SK-MEL-5 (cell line): Measurements from ENCODE around the gene IL1RAPL1. TPM values are rescaled to one million over a fixed set of nuclear protein-coding genes. Genes with fewer than 3 reads are reported as not detected.

ENCODE experiments used
- DNase-seq: peaks from one replicate; pipeline ENCODE4 v3.0.0-alpha.2; 2016; ENCODE audit warnings: low read depth, low spot score
- in situ Hi-C: cut with HindIII; loops from 2 replicates; pipeline ENCODE4 v1.10.0; 2016; ENCODE audit warnings: low sequenced_read_pairs, high pct_unique_total_duplicates, low pct_unique_long_range_greater_than_20kb
- total RNA-seq: library from RNA; depleted of rRNA; stranded (reverse); fragments of >200 nt; shearing (Covaris generic); gene quantifications from 2 replicates; pipeline ENCODE4 v1.2.3, GENCODE V29; 2014

The IL1RAPL1 gene
- total RNA-seq, 1 experiment from 2014 or later = 0.32 TPM

- in situ Hi-C loops = no loop called here
- no peak for DNase-seq
Measured at GRCh38 chrX:29553542-29553941, 966.3 kb downstream of the IL1RAPL1 start.

- in situ Hi-C loops = no loop called here
Measured at GRCh38 chrX:29555465-29556091, 968.3 kb downstream of the IL1RAPL1 start.

DNA sequence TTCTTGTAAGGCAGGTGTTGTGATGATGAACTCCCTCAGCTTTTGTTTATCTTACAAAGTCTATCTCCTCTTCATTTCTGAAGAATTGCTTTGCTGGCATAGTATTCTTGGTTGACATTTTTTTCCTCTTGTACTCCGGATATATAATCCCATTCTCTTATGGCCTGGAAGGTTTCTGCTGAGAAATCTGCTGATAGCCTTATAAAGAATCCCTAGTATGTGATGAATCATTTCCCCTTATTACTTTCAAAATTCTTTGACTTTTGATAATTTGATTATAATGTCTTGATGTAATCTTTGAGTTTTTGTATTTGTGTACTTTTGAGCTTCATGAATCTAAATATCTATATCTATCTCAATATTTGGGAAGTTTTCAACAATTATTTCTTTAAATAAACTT is 972.8 kb downstream of the IL1RAPL1 start:
- in situ Hi-C loops = no loop called here

More at GRCh38 chrX:29555465-29556091, 968.3 kb downstream of the IL1RAPL1 start:
- no peak for DNase-seq

DNA sequence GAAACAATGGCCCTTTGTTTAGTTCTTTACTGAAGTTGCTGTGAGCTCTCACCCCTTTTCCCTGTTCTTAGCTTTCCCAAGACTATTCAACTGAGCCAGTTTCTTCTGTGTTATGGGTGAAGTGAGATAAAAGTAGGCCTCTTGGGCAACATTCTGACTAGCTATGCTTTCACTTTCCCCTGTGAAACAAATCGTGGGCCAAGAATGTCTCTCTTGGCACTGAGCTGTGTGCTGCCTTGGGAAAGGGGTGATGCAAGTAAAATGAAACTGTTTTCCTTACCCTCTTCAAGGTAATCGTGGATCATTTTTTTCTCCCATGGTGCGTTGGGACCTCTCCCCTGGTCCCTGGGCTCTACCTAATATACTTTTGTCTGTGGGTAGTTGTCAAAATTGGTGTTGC is 974.2 kb downstream of the IL1RAPL1 start:
- DNase-seq = no peak
- in situ Hi-C loops = no loop called here

More for the DNA sequence above, 972.8 kb downstream of the IL1RAPL1 start:
- no peak for DNase-seq

- DNase-seq = no peak
- in situ Hi-C loops = no loop called here
Measured at GRCh38 chrX:29580560-29580959, 993.3 kb downstream of the IL1RAPL1 start.

DNA sequence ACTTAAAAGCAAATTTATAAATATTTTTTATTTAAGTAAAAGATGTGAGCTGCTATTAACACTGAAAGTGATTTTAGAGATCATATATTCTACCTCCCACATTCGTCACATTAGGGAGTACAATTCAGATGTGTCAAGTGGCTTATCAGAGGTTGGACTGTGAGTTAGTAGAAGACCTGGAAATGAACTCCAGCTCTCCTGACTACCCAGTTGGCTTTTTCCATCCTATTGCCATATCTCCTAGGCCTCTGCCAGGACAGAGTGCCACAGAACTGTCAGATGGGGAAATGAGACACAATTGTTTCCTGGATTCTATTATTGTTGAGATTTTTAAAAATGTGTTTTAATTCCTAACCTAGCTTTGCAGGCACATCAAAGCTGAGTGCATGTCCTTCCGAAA is 994.0 kb downstream of the IL1RAPL1 start:
- in situ Hi-C loops = no loop called here
- no peak for DNase-seq

GRCh38 chrX:29587107-29587506 is 999.9 kb downstream of the IL1RAPL1 start:
- in situ Hi-C loops = no loop called here
- DNase-seq = no peak

DNA sequence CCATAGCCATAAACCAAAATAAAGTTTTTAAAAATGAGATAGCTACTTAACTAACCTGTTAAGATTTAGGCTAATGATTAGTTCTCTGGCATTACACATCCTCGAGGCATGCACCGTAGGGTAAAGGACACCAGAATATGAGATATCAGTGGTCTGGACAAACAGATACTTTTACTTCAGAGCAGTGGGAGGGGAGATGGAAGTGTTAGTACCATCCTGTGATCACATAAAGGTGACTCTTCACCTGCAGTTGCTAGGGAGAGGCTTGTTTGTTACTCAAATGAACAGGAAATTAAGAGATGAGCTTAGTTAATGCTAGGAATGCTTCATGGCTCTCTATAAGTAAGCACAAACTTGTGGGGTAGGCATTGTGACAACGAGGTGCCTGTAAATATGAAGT is 1003.7 kb downstream of the IL1RAPL1 start:
- in situ Hi-C loops = no loop called here
- no peak for DNase-seq

DNA sequence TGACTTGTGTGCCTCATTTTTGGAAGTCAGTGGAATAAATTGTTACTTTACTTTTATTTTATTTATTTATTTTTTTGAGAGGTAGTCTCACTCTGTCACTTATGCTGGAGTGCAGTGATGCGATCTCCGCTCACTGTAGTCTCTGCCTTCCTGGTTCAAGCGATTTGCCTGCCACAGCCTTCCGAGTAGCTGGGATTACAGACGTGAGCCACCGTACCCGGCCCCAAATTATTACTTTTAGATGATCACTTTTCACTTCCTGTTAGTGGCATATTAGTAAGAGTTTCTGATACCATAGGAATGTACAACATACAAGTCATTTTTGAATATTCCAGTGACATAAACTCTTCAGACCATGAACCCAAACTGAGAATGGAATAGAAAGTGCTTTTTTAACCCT is 1017.1 kb downstream of the IL1RAPL1 start:
- DNase-seq = no peak
- in situ Hi-C loops = no loop called here

GRCh38 chrX:29617276-29617675 is 1030.0 kb downstream of the IL1RAPL1 start:
- in situ Hi-C loops = no loop called here
- DNase-seq = no peak

DNA sequence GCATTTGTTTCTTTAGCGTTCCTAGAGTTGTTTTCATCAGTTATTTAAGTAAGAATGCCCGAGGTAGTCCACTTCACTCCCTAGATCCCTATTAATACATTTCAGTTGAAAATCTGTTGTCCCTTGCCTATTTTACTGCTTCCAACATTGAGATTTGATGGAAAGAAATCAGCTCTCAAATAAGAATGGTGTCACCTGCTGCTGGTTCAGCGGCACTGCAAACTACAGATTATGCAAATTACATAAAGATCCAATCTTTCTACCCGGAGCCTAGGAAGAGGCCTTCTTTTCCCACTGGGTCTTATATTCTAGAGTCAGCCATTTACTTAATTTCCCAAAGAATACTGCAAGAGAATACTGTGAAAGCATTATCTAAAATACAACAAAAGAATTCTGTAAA is 1030.5 kb downstream of the IL1RAPL1 start:
- DNase-seq = peak; percentile 26
- in situ Hi-C loops = no loop called here

DNA sequence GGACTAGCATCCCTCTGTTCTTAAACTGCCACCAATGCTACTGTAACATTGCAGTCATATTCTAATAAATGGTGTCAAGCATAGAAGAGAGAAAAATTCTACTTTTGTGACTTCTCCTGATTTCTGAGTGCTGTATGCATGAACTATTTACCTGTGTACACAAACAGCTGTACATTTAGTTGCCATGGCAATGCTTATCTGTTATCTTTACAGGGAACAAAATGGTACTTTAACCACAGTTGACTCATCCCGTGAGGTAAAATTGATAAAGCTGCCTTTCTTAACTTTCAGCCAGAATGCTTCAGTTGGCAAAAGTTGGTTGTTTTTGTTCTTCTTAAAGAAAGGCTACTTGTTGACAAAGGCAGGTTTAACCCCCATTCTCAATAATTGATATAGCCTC is 1040.6 kb downstream of the IL1RAPL1 start:
- no peak for DNase-seq
- in situ Hi-C loops = no loop called here

GRCh38 chrX:29634516-29634915 is 1047.3 kb downstream of the IL1RAPL1 start:
- in situ Hi-C loops = no loop called here
- DNase-seq = peak; percentile 73

DNA sequence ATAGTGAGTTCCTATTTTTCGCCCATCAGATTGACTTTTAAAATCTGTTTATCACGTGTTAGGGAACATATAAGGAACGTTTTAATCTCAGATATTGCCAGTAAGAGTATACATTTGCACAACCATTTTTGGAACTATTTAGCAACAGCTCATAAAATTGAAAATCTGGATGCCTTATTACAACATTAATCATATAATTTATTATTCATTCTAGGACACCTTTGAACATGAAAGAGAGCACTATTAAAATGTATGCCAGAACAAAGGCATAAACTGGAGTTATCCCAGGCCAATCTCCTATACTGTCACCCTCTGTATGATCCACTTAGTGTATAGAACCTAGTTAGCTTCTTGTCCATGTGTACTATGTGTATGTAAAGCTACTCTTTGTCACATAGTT is 1049.1 kb downstream of the IL1RAPL1 start:
- in situ Hi-C loops = no loop called here
- no peak for DNase-seq

- in situ Hi-C loops = no loop called here
Measured at GRCh38 chrX:29640106-29640505, 1052.9 kb downstream of the IL1RAPL1 start.

GRCh38 chrX:29641461-29641860 is 1054.2 kb downstream of the IL1RAPL1 start:
- in situ Hi-C loops = no loop called here
- DNase-seq = no peak

More at GRCh38 chrX:29640106-29640505, 1052.9 kb downstream of the IL1RAPL1 start:
- DNase-seq = no peak

DNA sequence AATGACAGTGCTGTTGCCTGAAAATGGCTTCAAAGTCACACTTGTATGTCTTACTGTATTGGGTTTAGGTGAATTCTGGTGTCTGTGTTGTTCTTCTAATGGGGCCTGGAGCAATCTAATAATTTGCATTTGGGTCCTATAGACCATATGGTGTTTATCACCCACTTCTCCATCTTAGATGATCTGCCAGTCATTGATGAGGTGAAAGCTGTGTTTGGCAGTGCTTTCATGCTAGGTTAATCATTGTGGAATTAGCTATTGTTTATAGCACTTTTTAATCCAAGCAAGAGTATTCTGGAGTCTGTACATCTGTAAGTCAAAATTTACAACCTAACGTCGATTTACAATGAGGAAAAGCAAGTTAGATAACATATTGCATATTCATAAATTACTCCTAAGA is 1055.9 kb downstream of the IL1RAPL1 start:
- no peak for DNase-seq
- in situ Hi-C loops = no loop called here

DNA sequence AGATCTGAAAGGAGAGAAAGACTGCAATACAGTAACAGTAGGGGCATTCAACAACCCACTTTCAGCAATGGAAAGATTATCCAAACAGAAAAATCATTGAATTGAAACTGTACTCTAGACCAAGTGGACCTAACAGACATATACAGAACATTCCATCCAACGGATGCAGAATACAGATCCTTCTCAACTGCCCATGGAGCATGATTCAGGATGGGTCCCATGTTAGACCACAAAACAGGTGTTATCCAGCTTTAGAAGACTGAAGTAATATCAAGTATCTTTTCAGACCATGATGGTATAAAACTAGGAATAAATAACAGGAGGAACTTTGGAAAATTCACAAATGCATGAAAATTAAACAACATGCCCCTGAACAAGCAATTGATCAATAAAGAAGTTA is 1060.9 kb downstream of the IL1RAPL1 start:
- in situ Hi-C loops = no loop called here
- no peak for DNase-seq

DNA sequence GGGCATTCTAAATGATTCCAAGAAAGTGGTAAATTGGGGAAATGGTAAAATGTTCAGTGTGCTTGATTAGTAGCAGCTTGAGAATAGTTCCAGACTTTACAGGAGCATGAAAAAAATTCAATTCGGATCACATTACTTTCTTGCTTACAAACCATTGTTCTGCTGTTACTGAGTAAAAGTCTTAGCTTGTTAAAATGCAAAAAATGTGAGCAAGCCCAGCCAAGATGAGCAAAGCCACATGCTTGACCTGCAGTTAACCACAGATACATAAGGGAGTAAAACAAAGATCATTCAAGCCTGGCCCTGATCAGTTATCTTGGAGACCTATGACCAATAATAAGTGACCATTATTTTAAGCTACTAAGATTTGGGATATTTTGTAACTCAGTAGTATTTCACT is 1065.2 kb downstream of the IL1RAPL1 start:
- in situ Hi-C loops = no loop called here
- no peak for DNase-seq

GRCh38 chrX:29653721-29654120 is 1066.5 kb downstream of the IL1RAPL1 start:
- in situ Hi-C loops = no loop called here
- no peak for DNase-seq
